Left ventricle myocardium inferior (tissue), 1 donor: ENCODE measurements around the gene LTBP1. TPM values are rescaled to one million over a fixed set of nuclear protein-coding genes. Genes with fewer than 3 reads are reported as not detected.

ENCODE experiments used
- DNase-seq: peaks from one replicate; pipeline ENCODE4 v3.0.0-alpha.2; 2020
- H3K27ac ChIP-seq: fragments of 200-600 bp; replicated peaks from 2 replicates; pipeline ENCODE4 v1.8.0; 2021
- H3K27me3 ChIP-seq: fragments of 200-600 bp; 2 replicates; pipeline ENCODE4 v1.8.0; 2021; ENCODE audit warnings: low read depth
- H3K36me3 ChIP-seq: fragments of 200-600 bp; 2 replicates; pipeline ENCODE4 v1.8.0; 2021
- H3K4me1 ChIP-seq: fragments of 200-600 bp; 2 replicates; pipeline ENCODE4 v1.8.0; 2021
- H3K4me3 ChIP-seq: fragments of 200-600 bp; 2 replicates; pipeline ENCODE4 v1.8.0; 2021; ENCODE audit warnings: mild to moderate bottlenecking, moderate library complexity
- H3K9me3 ChIP-seq: fragments of 200-600 bp; replicated peaks from 2 replicates; pipeline ENCODE4 v1.8.0; 2021
- intact Hi-C: fragments of 100-400 bp; cut with micrococcal nuclease; formaldehyde crosslinking; loops from one replicate; pipeline ENCODE4 v1.11.0; 2022
- total RNA-seq: library from RNA; stranded (reverse); fragmentation: NEBNext Ultra II Directional; extraction: Animal tissue kit (Norgen Biotek cat#: 25700); gene quantifications from one replicate; pipeline ENCODE4 v1.2.1, GENCODE V29; 2021
- TF ChIP-seq, protein P1 (sequence below): fragments of 200-600 bp; IDR thresholded peaks from 2 replicates; pipeline ENCODE4 v1.8.0; 2021; ENCODE audit warnings: antibody characterized with exemption, mild to moderate bottlenecking, borderline replicate concordance
- donor health status: DM: no; HTN: yes; CAD: no; lungs with severe emphysema.

The LTBP1 gene
- total RNA-seq, 1 donor from 2014 or later, result 88.9 TPM

- Histone ChIP-seq H3K27me3 (no peaks in the 10 kb centered on the region), H3K27ac (peak overlapping the region; percentile 1), H3K36me3 (peaks cover 11% of the 10 kb centered on the region), H3K4me3 (no peak overlapping the region), H3K4me1 (peaks cover 15% of the 10 kb centered on the region), H3K9me3 (no peaks in the 10 kb centered on the region)
- intact Hi-C loops, result no loop called here
- TF ChIP-seq, protein P1, sequence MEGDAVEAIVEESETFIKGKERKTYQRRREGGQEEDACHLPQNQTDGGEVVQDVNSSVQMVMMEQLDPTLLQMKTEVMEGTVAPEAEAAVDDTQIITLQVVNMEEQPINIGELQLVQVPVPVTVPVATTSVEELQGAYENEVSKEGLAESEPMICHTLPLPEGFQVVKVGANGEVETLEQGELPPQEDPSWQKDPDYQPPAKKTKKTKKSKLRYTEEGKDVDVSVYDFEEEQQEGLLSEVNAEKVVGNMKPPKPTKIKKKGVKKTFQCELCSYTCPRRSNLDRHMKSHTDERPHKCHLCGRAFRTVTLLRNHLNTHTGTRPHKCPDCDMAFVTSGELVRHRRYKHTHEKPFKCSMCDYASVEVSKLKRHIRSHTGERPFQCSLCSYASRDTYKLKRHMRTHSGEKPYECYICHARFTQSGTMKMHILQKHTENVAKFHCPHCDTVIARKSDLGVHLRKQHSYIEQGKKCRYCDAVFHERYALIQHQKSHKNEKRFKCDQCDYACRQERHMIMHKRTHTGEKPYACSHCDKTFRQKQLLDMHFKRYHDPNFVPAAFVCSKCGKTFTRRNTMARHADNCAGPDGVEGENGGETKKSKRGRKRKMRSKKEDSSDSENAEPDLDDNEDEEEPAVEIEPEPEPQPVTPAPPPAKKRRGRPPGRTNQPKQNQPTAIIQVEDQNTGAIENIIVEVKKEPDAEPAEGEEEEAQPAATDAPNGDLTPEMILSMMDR, result no peak
- no peak for DNase-seq
Observed at GRCh38 chr2:33371304-33372090, 424.7 kb downstream of the LTBP1 start.

GRCh38 chr2:33372940-33373553 lies 426.3 kb downstream of the LTBP1 start:
- Histone ChIP-seq H3K36me3 (peaks cover 11% of the 10 kb centered on the region), H3K4me1 (peaks cover 13% of the 10 kb centered on the region), H3K27ac (no peak overlapping the region), H3K9me3 (no peaks in the 10 kb centered on the region), H3K4me3 (no peak overlapping the region), H3K27me3 (no peaks in the 10 kb centered on the region)
- intact Hi-C loops, result no loop called here
- TF ChIP-seq, protein P1, result peak; percentile 84
- no peak for DNase-seq

DNA sequence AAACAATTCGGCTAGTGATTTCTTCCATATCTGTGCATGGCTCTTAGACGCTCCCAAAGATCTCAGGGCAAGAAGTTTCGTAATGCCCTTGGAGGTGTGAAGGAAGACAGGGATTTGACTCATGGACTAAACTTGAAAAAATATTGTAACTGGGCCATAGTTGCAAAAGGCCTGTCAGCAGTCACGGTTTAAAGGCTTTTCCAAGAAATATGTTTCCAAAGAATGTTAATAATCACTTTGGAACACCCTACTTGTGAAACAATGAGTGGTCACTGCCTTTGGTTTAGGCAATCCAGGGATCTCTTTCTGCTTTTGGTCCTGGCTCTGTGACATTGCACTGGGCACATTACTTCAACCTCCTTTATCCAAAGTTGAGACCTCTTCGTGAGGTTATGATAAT lies 427.2 kb downstream of the LTBP1 start:
- no peaks in the 10 kb centered on the region for H3K9me3 ChIP-seq
- peak overlapping the region; percentile 45 for H3K27ac ChIP-seq
- intact Hi-C loops, result no loop called here
- TF ChIP-seq, protein P1, result no peak
- DNase-seq, result no peak
- peaks cover 6% of the 10 kb centered on the region for H3K36me3 ChIP-seq
- no peak overlapping the region for H3K4me3 ChIP-seq
- peaks cover 13% of the 10 kb centered on the region for H3K4me1 ChIP-seq
- H3K27me3 ChIP-seq, result no peaks in the 10 kb centered on the region

GRCh38 chr2:33375054-33375453 lies 428.3 kb downstream of the LTBP1 start:
- Histone ChIP-seq H3K4me3 (no peak overlapping the region), H3K27ac (no peak overlapping the region), H3K36me3 (no peaks in the 10 kb centered on the region), H3K27me3 (no peaks in the 10 kb centered on the region), H3K4me1 (peaks cover 13% of the 10 kb centered on the region), H3K9me3 (no peaks in the 10 kb centered on the region)
- TF ChIP-seq, protein P1, result no peak
- intact Hi-C loops, result no loop called here
- no peak for DNase-seq

- no peaks in the 10 kb centered on the region for H3K27me3 ChIP-seq
- H3K4me1 ChIP-seq, result peaks cover 4% of the 10 kb centered on the region
- no peak overlapping the region for H3K4me3 ChIP-seq
- TF ChIP-seq, protein P1, result no peak
- no peaks in the 10 kb centered on the region for H3K9me3 ChIP-seq
- no peaks in the 10 kb centered on the region for H3K36me3 ChIP-seq
- peak overlapping the region; percentile 3 for H3K27ac ChIP-seq
- DNase-seq, result peak; percentile 22
- intact Hi-C loops, result no loop called here
Observed at GRCh38 chr2:33377048-33377447, 430.3 kb downstream of the LTBP1 start.
